OCI-M2 (cell line): Measurements from ENCODE around the gene UGT1A10.
"Not testable (repeated sequence)": the region's sequence is repeated elsewhere in the genome, so short reads cannot be mapped to it uniquely, and the experiment has no call there.

Experiments
- DNase-seq: peaks from one replicate; lab custom pipeline; 2025; ENCODE audit not compliant: unreplicated experiment; lab: John Stamatoyannopoulos, UW

Gene UGT1A10

GRCh38 chr2:233691443-233692433 lies 55.5 kb downstream of the UGT1A10 start:
- DNase-seq, result no peak

DNA sequence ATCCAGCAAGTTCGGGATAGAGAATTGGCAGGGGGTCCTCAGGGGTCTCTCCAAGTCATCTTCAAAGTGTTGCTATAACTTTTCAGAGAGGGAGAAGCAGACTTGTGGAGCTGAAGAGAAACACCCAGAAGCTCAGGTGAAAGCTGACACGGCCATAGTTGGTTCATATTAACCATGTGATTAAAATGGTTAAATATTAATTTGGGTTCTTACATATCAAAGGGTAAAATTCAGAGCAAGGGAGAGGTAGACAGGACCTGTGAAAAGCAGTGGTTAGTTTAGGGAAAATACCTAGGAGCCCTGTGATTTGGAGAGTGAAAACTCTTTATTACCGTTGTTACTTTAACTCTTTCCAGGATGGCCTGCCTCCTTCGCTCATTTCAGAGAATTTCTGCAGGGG lies 56.4 kb downstream of the UGT1A10 start, which contains the start of gene UGT1A6:
UGT1A6 (plus strand) TSS at position 243 of the 400 bp plus-strand sequence; CDS start at position 358, 115 bp downstream.
- DNase-seq, result no peak

GRCh38 chr2:233693963-233694362 lies 57.7 kb downstream of the UGT1A10 start:
- no peak for DNase-seq

GRCh38 chr2:233698740-233699139 lies 62.5 kb downstream of the UGT1A10 start:
- no peak for DNase-seq

DNA sequence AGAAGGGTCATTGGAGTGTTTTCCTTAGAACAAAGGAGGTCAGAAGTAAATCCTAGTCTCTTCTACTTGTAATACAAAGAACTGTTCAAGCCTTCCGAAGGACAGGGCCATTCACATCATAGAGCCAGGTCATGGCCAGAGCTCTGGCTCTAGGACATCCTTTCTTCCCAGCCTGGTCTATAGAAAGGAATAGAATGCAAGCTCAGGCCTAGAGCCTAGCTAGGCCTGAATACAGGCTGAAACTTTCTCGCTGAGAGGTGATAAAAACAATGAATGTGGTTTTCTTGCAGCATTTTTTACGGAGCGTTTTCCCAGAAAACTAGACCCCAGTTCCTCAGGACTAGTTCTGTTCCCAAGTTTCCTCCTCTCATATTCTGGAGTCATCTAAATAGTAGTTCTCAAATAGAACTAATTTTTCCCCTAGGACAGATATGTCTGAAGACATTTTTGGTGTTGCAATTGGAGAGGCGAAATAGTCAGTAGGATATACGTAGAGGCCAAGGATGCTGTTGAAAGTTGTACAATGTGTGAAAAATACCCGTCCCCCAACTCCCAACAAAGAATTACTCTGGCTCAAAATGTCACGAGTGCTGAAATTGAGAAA lies 63.3 kb downstream of the UGT1A10 start:
- DNase-seq, result no peak

DNA sequence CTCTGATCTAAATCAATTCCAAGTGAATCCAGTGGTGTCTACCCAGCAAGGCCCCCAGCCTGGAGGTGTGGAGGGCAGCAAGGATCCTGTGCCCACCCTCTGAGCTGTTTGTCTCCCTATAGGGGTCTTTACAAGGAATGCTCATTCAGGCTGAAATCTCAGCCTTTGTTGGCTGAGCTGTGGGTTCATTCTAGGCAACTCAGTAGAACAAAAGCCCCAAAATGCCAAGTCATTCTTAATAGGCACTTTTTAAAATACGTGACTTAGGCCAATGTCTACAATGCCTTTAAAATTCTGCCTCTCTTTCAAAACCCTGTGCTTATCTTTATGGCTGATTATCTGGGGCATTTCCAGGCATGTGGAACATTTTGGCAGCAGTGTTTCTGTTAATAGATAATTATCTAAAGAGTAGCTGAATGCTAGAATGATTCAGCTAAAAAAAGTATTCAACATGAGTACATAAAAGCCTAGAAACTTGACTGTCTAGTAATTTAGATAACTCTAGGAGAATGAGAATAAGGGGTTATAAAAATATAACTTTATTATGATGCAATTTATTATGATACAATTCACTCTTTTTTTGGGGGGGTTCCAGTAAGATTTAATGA lies 63.9 kb downstream of the UGT1A10 start:
- no peak for DNase-seq

DNA sequence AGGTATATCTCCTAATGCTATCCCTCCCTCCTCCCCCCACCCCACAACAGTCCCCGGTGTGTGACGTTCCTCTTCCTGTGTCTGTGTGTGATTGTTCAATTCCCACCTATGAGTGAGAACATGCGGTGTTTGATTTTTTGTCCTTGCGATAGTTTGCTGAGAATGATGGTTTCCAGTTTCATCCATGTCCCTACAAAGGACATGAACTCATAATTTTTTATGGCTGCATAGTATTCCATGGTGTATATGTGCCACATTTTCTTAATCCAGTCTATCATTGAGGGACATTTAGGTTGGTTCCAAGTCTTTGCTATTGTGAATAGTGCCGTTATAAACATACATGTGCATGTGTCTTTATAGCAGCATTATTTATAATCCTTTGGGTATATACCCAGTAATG lies 64.6 kb downstream of the UGT1A10 start:
- DNase-seq, result not testable (repeated sequence)

- no peak for DNase-seq
Measured at GRCh38 chr2:233702238-233702637, 66.0 kb downstream of the UGT1A10 start.

- DNase-seq, result no peak
Measured at GRCh38 chr2:233705911-233706506, 69.8 kb downstream of the UGT1A10 start.

DNA sequence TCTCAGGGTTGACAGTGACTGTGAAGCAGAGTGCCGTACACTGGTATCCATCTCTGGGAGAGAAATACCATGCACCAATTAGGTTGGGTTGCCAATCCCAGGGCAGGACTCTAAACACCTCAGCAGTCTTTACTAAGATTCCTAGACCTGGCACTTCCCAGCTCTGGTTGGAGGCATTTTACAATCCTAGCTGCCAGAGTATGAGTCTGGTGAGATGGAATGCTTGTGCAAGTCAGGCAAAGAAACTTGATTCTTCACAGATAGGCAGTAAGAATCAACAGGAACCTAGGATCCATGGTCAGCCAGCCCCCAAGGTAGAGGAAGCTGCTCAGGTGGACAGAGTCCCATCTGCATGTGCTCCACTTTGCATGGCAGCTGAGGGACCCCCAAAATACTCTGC lies 70.5 kb downstream of the UGT1A10 start:
- DNase-seq, result no peak

DNA sequence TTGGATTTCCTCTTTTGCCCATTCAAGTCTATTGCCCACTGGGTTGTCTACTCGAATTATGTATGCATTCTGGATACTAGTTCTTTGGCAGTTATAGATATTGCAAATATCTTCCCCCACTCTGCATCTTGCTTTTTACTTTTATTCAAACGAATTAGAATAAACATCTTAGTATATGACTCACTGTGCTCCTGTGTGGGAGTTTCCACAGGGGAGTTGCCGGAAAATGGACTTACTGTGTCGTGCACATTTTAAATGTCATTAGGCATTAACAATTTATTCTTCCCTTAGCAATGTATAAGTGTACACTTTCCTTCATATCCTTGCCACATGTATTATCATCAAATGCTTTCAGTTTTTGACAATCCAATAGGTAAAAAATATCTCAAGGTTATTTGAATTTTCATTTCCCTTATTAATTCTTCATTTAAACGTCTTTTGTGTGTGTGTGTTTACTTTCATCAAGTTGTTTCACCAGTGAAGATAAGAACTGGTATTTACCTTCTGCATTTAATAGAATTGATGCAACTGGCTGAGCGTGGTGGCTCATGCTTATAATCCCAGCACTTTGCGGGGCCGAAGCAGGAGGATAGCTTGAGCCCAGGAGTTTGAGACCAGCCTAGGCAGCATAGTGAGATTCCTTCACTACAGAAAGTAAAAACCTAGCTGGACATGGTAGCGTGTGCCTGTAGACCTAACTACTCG lies 71.8 kb downstream of the UGT1A10 start:
- DNase-seq, result no peak

GRCh38 chr2:233708942-233709341 lies 72.7 kb downstream of the UGT1A10 start:
- DNase-seq, result no peak

DNA sequence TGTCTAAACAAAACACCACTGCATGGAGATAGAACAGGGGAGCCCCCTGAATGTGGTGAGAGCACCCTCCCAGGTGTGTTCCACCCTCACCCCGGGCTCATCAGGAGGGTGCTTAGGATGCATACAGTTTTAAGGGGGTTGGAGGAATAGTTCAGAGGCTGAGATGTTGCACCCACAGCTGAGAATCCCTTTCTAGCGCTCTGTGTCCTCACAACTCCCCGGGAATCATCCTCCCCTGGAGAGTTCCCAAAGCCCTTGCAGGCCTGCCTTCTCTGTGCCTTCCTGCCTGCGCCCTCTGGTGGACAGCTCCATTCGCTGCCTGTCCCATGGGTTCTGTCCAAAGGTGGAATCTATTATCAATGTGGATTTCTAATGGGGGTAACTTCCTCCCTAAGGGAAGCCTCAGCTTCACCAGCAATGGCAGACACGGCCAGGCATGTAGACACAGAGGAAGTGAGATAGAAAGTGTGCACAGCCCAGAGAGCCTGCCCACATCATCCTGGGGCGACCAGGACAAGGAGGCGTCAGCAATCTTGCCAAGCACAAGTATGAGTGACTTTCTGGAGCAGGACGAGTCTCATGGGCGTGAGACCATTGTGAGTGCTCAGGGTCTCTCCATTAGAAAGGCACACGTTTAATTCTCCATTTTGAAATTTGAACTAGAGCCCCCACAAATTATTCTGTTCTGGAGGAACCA lies 75.2 kb downstream of the UGT1A10 start:
- no peak for DNase-seq

GRCh38 chr2:233712611-233713261 lies 76.5 kb downstream of the UGT1A10 start, which contains the start of gene UGT1A5:
TSS of gene UGT1A5 (plus strand) at chr2:233712907. CDS start at chr2:233712992, 85 bp downstream.
- no peak for DNase-seq

GRCh38 chr2:233713262-233713615 lies 77.0 kb downstream of the UGT1A10 start:
- no peak for DNase-seq

DNA sequence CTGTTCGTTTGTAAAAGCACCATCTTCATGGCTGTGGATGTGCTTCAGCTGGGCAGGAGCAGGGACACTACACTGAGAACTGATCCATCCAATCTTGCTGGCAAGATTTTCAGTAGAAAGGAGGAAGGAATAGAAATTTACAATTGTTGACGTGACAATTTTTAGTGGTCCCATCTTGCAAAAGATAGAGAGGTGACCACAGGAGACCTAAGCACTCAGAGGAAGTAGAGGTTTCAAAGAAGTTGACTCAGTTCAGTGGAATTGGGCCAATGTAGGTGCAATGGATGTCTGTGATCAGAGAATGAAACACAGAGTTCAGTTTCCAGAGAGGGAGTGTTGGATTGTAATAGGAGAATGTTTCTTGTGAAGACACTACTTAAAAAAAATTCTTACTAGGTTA lies 77.9 kb downstream of the UGT1A10 start:
- no peak for DNase-seq

DNA sequence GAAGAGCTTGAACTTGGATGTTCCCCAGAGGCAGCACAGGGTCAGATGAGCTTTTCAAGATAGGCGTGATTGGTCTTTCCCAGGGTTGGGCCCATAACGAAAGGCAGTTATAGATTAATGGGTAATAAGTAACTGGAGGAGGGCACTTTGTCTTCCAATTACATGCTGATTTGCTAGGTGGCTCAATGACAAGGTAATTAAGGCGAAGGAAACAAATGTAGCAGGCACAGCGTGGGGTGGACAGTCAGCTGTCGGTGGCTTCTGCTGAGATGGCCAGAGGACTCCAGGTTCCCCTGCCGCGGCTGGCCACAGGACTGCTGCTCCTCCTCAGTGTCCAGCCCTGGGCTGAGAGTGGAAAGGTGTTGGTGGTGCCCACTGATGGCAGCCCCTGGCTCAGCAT lies 82.3 kb downstream of the UGT1A10 start, which contains the start of gene UGT1A4:
UGT1A4 (plus strand) TSS at position 185 of the 400 bp plus-strand sequence; CDS start at position 270, 85 bp downstream.
- DNase-seq, result no peak

- DNase-seq, result no peak
Measured at GRCh38 chr2:233728723-233729301, 92.6 kb downstream of the UGT1A10 start, which contains the start of gene UGT1A3. TSS of gene UGT1A3 (plus strand) at chr2:233729042. CDS start at chr2:233729127, 85 bp downstream.
